HG02970 (cell line): ENCODE measurements around the gene MYADM.

Source experiments
- ATAC-seq: cut with Tn5 transposase; IDR thresholded peaks from one replicate; pipeline ENCODE4 v1.9.1; 2021; ENCODE audit warnings: mild to moderate bottlenecking, moderate library complexity, moderate number of reproducible peaks; ENCODE audit not compliant: unreplicated experiment, low FRiP score

Gene MYADM

DNA sequence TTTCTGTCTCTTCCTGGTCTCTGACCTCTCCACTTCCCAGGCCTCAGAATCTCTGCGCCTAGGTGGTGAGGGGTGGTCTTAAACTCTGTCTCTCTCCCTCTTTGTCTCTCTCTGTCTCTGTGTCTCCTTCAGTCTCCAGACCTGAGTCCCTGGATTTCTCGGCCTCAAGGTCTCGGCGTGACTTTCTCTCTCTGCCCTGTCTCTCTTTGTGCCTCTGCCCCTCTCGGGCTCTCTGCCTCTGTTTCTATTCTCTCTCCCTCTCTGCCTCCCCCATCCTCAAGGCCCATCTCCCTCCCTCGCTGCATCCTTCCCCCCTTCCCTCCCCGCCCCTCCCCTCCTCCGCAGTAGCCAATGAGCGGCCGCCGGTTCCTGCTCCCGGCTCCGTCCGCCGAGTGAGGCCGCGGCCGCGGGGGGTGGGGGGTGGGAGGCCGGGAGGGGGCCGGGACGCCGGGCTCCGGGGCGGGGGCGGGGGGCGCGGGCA, 41.3 kb downstream of the MYADM start, which contains the start of gene CACNG7:
CACNG7 (plus strand) TSS at position 344 of the 481 bp plus-strand sequence. CDS start 3,554 bp downstream, outside the sequence.
- no peak for ATAC-seq

DNA sequence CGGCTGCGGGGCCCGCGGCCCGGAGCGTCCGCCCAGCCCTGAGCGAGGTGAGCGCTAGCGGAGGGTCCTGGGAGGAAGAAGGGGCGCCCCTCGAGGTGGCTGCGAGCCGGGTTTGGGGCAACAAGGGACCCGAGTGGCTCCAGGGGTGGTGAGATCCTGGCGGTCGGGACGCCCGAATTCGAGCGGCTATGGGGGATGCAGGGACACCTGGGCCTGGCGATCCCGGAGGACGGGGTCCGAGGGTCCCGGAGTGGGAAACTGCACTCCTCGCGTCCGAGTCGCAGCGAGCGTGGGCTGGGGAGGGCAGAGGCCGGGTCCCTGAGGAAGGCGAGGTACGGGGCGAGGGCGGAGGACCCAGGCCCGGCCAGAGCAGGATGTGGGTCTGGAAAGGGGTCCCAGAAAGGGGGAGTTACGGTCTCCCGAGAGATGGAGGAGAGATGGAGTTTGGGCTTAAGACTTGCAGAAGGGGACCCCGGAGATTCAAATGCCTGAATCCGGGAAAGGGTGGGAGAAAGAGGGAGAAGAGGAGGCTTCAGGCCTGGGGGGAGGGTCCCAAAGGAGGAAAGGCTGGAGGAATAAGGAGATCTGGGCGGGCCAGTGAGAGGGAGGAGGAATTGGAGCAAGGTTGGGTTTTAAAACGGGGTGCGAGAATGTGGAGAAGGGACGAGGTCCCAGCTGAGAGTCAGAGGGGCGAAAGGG, 41.9 kb downstream of the MYADM start:
- no peak for ATAC-seq

- no peak for ATAC-seq
These were observed 42.5 kb downstream of the MYADM start for GRCh38 chr19:53910170-53910518.

DNA sequence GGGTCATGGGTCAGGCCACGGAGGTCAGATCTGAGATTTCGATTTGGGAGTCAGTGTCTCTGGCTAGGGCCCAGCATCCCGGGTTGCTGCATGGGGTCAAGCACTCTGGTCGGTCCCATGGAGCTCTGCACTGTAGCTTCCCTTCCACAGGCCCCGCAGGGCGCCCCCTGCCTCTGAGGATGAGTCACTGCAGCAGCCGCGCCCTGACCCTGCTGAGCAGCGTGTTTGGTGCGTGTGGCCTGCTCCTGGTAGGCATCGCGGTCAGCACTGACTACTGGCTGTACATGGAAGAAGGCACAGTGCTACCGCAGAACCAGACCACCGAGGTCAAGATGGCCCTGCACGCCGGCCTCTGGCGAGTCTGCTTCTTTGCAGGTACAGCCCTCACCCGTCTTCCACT, 45.0 kb downstream of the MYADM start:
- ATAC-seq = no peak

- no peak for ATAC-seq
These were observed 47.3 kb downstream of the MYADM start for GRCh38 chr19:53915000-53915399.

GRCh38 chr19:53916004-53916403, 48.3 kb downstream of the MYADM start:
- ATAC-seq = no peak

GRCh38 chr19:53917356-53917755, 49.7 kb downstream of the MYADM start:
- no peak for ATAC-seq
